Activated CD4-positive, alpha-beta T cell treated with anti-CD3 and anti-CD28 coated beads, Interleukin-2, amount 10 ng/mL, durations not matched to agents 7 days and 5 days (primary cell): ENCODE data around the gene CXCR1. TPM values are rescaled to one million over a fixed set of nuclear protein-coding genes. Genes with fewer than 3 reads are reported as not detected.
"Not testable (repeated sequence)": the region's sequence is repeated elsewhere in the genome, so short reads cannot be mapped to it uniquely, and the experiment has no call there.

ENCODE experiments used
- CTCF ChIA-PET: fragments of 350-600 bp; sonication (Branson Sonifier 250); formaldehyde crosslinking; loops from one replicate; lab custom pipeline; 2021; ENCODE audit warnings: antibody characterized with exemption; lab: Charles Lee
- POLR2A ChIA-PET: fragments of 350-600 bp; sonication (Branson Sonifier 250); formaldehyde crosslinking; loops from one replicate; lab custom pipeline; 2021; ENCODE audit warnings: antibody characterized with exemption; lab: Charles Lee
- DNase-seq: peaks from one replicate; pipeline ENCODE4 v3.0.0-alpha.2; 2020
- H3K27ac Mint-ChIP-seq: one replicate; pipeline ENCODE4 v1.8.0; 2021; ENCODE audit warnings: mild to moderate bottlenecking, moderate library complexity, mixed read lengths
- H3K27me3 Mint-ChIP-seq: one replicate; pipeline ENCODE4 v1.8.0; 2021; ENCODE audit warnings: mixed read lengths
- H3K36me3 Mint-ChIP-seq: one replicate; pipeline ENCODE4 v1.8.0; 2021; ENCODE audit warnings: low read depth, mixed read lengths
- H3K4me1 Mint-ChIP-seq: one replicate; pipeline ENCODE4 v1.8.0; 2021; ENCODE audit warnings: mixed read lengths
- H3K4me3 Mint-ChIP-seq: one replicate; pipeline ENCODE4 v1.8.0; 2021; ENCODE audit warnings: mild to moderate bottlenecking, moderate library complexity, mixed read lengths
- H3K9me3 Mint-ChIP-seq: one replicate; pipeline ENCODE4 v1.8.0; 2021; ENCODE audit warnings: mixed read lengths
- total RNA-seq, 2 experiments: library from RNA; stranded (reverse); gene quantifications; one replicate each; pipeline ENCODE4 v1.2.3, GENCODE V29; 2021

CXCR1 gene
- total RNA-seq, 2 experiments from 2014 or later = 0.99 to 1.1 TPM

DNA sequence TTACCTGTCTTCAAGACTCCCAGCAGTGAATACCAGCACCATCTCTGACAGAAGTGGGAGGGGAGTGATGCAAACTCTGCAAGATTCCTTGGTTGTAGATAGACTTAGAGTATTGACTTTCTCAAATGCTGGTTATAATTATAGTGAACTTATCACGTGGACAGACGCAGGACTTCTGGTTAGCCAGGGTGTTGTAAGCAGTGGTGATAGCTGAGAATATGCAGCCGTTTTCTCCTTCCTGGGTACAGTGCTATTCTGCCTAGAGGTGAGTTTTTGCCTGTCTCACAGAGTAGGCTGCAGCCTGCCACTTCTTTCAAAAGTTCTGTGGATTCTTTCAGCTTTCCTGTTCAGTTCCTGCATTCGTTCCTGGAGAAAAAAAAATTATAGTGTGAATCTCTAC lies 41.7 kb downstream of the CXCR1 start:
- Mint-ChIP-seq H3K27ac (no peak overlapping the region), H3K9me3 (peaks cover 15% of the 10 kb centered on the region), H3K4me1 (peaks cover 13% of the 10 kb centered on the region), H3K36me3 (no peaks in the 10 kb centered on the region), H3K27me3 (peaks cover 22% of the 10 kb centered on the region), H3K4me3 (no peak overlapping the region)
- no peak for DNase-seq
- POLR2A ChIA-PET = no interaction called here
- CTCF ChIA-PET = no interaction called here

DNA sequence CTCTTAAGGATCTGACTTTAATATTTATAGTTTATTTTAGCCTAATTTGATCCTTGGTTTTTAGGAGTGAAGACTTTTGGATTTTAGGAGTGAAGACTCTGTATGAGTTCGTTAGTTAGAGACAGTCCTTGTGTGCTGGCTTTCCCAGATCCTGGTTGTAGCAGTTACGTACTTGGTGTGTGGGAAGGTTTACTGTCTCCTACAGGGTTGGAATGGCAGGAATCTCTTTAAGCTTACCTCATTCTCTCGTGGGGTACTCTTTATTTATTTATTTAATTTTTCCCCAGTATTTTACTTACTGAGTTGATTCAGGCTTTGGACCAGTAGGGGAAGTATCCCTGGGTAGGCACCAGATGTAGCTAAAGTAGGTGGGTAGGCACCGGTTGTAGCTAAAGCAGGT lies 42.8 kb downstream of the CXCR1 start:
- CTCF ChIA-PET = interaction anchor here (0.6 kb wide), 2 partner anchors 290 to 397 kb away, joined by 3 read pairs; no protein-coding TSS in a partner anchor
- no peak for DNase-seq
- H3K9me3 Mint-ChIP-seq = peaks cover 15% of the 10 kb centered on the region
- peaks cover 22% of the 10 kb centered on the region for H3K27me3 Mint-ChIP-seq
- POLR2A ChIA-PET = no interaction called here
- H3K4me3 Mint-ChIP-seq = no peak overlapping the region
- no peak overlapping the region for H3K27ac Mint-ChIP-seq
- peaks cover 13% of the 10 kb centered on the region for H3K4me1 Mint-ChIP-seq
- no peaks in the 10 kb centered on the region for H3K36me3 Mint-ChIP-seq

DNA sequence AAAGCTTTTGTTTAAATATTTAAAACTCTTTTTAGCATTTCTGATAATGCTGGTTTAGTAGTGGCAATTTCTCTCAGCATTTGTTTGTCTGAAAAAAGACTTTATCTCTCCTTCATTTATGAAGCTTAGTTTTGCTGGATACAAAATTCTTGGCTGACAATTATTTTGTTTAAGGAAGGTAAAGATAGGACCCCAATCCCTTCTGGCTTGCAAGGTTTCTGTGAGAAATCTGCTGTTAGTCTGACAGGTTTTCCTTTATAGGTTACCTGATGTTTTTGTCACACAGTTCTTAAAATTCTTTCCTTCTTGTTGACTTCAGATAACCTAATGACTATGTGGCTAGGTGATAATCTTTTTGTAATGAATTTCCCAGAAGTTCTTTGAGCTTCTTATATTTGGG lies 44.5 kb downstream of the CXCR1 start:
- DNase-seq, H3K36me3 Mint-ChIP-seq, H3K27ac Mint-ChIP-seq, H3K4me3 Mint-ChIP-seq, POLR2A ChIA-PET: not testable (repeated sequence)
- peaks cover 15% of the 10 kb centered on the region for H3K9me3 Mint-ChIP-seq
- H3K4me1 Mint-ChIP-seq = peaks cover 13% of the 10 kb centered on the region
- H3K27me3 Mint-ChIP-seq = peaks cover 18% of the 10 kb centered on the region
- CTCF ChIA-PET = interaction anchor here (1.0 kb wide), 1 partner anchor 24 kb away, joined by 3 read pairs; no protein-coding TSS in a partner anchor

DNA sequence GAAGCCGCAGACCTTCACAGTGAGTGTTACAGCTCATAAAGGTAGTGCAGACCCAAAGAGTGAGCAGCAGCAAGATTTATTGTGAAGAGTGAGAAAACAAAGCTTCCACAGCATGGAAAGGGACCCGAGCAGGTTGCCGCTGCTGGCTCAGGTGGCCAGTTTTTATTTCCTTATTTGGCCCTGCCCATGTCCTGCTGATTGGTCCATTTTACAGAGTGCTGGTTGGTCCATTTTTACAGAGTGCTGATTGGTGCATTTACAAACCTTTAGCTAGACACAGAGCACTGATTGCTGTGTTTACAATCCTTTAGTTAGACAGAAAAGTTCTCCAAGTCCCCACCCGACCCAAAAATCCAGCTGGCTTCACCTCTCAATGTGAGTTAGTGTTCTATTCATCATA lies 45.0 kb downstream of the CXCR1 start:
- H3K4me3 Mint-ChIP-seq, POLR2A ChIA-PET, H3K36me3 Mint-ChIP-seq, H3K27ac Mint-ChIP-seq, DNase-seq: not testable (repeated sequence)
- H3K9me3 Mint-ChIP-seq = peaks cover 15% of the 10 kb centered on the region
- H3K27me3 Mint-ChIP-seq = peaks cover 18% of the 10 kb centered on the region
- CTCF ChIA-PET = interaction anchor here (1.0 kb wide), 1 partner anchor 25 kb away, joined by 3 read pairs; no protein-coding TSS in a partner anchor
- peaks cover 13% of the 10 kb centered on the region for H3K4me1 Mint-ChIP-seq

Other genes starting within 250 kb of the CXCR1 start
- gene TNS1, start 164.0 kb downstream of the CXCR1 start, total RNA-seq = 10 to 100 TPM; 11.0 to 13.5 TPM
- gene RUFY4, start 97.7 kb downstream of the CXCR1 start, total RNA-seq = 1 to 10 TPM; 2.1 to 2.7 TPM
- gene CXCR2, start 40.9 kb downstream of the CXCR1 start, total RNA-seq = under 1 TPM; 0.20 to 0.37 TPM
- 100 to 1,000 TPM; 708 to 729 TPM for gene ARPC2, start 50.2 kb upstream of the CXCR1 start, total RNA-seq
- gene GPBAR1, start 94.1 kb upstream of the CXCR1 start, total RNA-seq = 1 to 10 TPM; 1.0 to 1.2 TPM
- 10 to 100 TPM; 42.3 to 51.1 TPM for gene AAMP, start 103.2 kb upstream of the CXCR1 start, total RNA-seq
- 10 to 100 TPM; 34.0 to 39.1 TPM for gene PNKD, start 103.6 kb upstream of the CXCR1 start, total RNA-seq
- 100 to 1,000 TPM in 1 of 2 experiments, 10 to 100 TPM in 1; 99.3 to 101 TPM for gene TMBIM1, start 125.5 kb upstream of the CXCR1 start, total RNA-seq
- gene CATIP, start 189.9 kb upstream of the CXCR1 start, total RNA-seq = not detected
- under 1 TPM; 0.17 TPM for gene SLC11A1, start 215.3 kb upstream of the CXCR1 start, total RNA-seq
- gene CTDSP1, start 232.9 kb upstream of the CXCR1 start, total RNA-seq = 100 to 1,000 TPM; 186 to 208 TPM